Liver (tissue), 9 donors: ENCODE results near the gene CUEDC1. TPM values are rescaled to one million over a fixed set of nuclear protein-coding genes. Genes with fewer than 3 reads are reported as not detected.

Source experiments
- DNase-seq: peaks from one replicate; pipeline ENCODE4 v3.0.0-alpha.2; 2017; ENCODE audit warnings: low spot score
- H3K27ac ChIP-seq, 2 donors: one replicate each; pipeline ENCODE4 v1.7.0; 2013; ENCODE audit warnings: inconsistent platforms in 2 of 2, low read length in 2 of 2, control low read depth in 1 of 2, low read depth in 1 of 2, mild to moderate bottlenecking in 1 of 2
- H3K27me3 ChIP-seq, 4 donors: one replicate each; pipeline versions ENCODE4 v1.6.1 to v1.7.0; 2013; ENCODE audit warnings: low read length in 3 of 4, inconsistent platforms in 1 of 4, mild to moderate bottlenecking in 1 of 4, moderate library complexity in 1 of 4; ENCODE audit not compliant: control insufficient read depth in 4 of 4, insufficient read depth in 4 of 4
- H3K36me3 ChIP-seq, 4 donors: one replicate each; pipeline versions ENCODE4 v1.6.1 to v1.7.0; 2013; ENCODE audit warnings: low read length in 3 of 4, mild to moderate bottlenecking in 3 of 4, low read depth in 1 of 4, moderate library complexity in 1 of 4; ENCODE audit not compliant: control insufficient read depth in 4 of 4, insufficient read depth in 3 of 4
- H3K4me1 ChIP-seq, 4 donors: one replicate each; pipeline versions ENCODE4 v1.6.1 to v1.7.0; 2013; ENCODE audit warnings: low read length in 3 of 4, mild to moderate bottlenecking in 3 of 4, moderate library complexity in 1 of 4; ENCODE audit not compliant: control insufficient read depth in 4 of 4, insufficient read depth in 4 of 4
- H3K4me3 ChIP-seq, 3 donors: one replicate each; pipeline versions ENCODE4 v1.6.1 to v1.7.0; 2013; ENCODE audit warnings: low read length in 3 of 3, control low read depth in 1 of 3, low read depth in 1 of 3, mild to moderate bottlenecking in 1 of 3
- H3K9ac ChIP-seq, 2 donors: one replicate each; pipeline ENCODE4 v1.7.0; 2013; ENCODE audit warnings: low read length in 2 of 2, mild to moderate bottlenecking in 2 of 2, moderate library complexity in 2 of 2, control low read depth in 1 of 2, low read depth in 1 of 2
- H3K9me3 ChIP-seq, 4 donors: one replicate each; pipeline versions ENCODE4 v1.6.1 to v1.7.0; 2013; ENCODE audit warnings: low read length in 3 of 4; ENCODE audit not compliant: control insufficient read depth in 4 of 4
- HNF4A ChIP-seq, 2 donors: conservative IDR thresholded peaks; 2 replicates each; pipeline ENCODE4 v1.6.1; 2016; ENCODE audit warnings: antibody characterized with exemption in 2 of 2, mild to moderate bottlenecking in 2 of 2
- JUND ChIP-seq, 2 donors: IDR thresholded peaks; 2 replicates each; pipeline ENCODE4 v1.6.1; 2016; ENCODE audit warnings: antibody characterized with exemption in 2 of 2
- NR2F2 ChIP-seq: IDR thresholded peaks from 2 replicates; pipeline ENCODE4 v1.6.1; 2016; ENCODE audit warnings: antibody characterized with exemption
- RXRA ChIP-seq, 2 donors: IDR thresholded peaks; 2 replicates each; pipeline ENCODE4 v1.6.1; 2017 to 2018; ENCODE audit warnings: antibody characterized with exemption in 2 of 2, mild to moderate bottlenecking in 1 of 2
- SP1 ChIP-seq: IDR thresholded peaks from 2 replicates; pipeline ENCODE4 v1.6.1; 2018; ENCODE audit warnings: antibody characterized with exemption, mild to moderate bottlenecking
- YY1 ChIP-seq: IDR thresholded peaks from 2 replicates; pipeline ENCODE4 v1.6.1; 2016; ENCODE audit warnings: antibody characterized with exemption, mild to moderate bottlenecking
- WGBS: extraction: QIAGEN DNeasy Blood & Tissue Kit; methylation state at CpG from one replicate; pipeline ENCODE4 v1.1.7; 2013; 5-methylcytosine and 5-hydroxymethylcytosine counted together
- polyA plus RNA-seq, 2 donors: library from polyadenylated mRNA; stranded (reverse) in 1 of 2; unstranded in 1 of 2; fragments of 200-250 nt in 1 of 2; fragments of >200 nt in 1 of 2; fragmentation: Nextera tagmentation in 1 of 2; extraction: Ambion mirVana in 1 of 2; gene quantifications; one replicate each; pipeline versions ENCODE4 v1.2.1 to v1.2.3, GENCODE V29; 2013 to 2015
- total RNA-seq, 2 donors: library from RNA; depleted of rRNA; stranded (reverse); fragments of >200 nt; gene quantifications; one replicate each; pipeline ENCODE4 v1.2.3, GENCODE V29; 2014
- TF ChIP-seq, protein P1 (sequence below): IDR thresholded peaks from 2 replicates; pipeline ENCODE4 v1.6.1; 2016; ENCODE audit warnings: antibody characterized with exemption, mild to moderate bottlenecking
- TF ChIP-seq, protein P2 (sequence below): fragments of 150-350 bp; IDR thresholded peaks from 2 replicates; pipeline ENCODE4 v1.5.1; 2017; ENCODE audit warnings: improper control_type of control experiment, low read depth, low read length; ENCODE audit not compliant: missing input control
- TF ChIP-seq, protein P3 (sequence below): IDR thresholded peaks from 2 replicates; pipeline ENCODE4 v1.6.1; 2016; ENCODE audit warnings: antibody characterized with exemption
- donor health status: healthy.
- donor health status: healthy.
- donor health status: healthy.
- donor health status: healthy.
- donor health status: healthy.

CUEDC1 gene
- total and polyA plus RNA-seq, 4 donors = 2.6 to 4.9 (median 3.4) TPM

DNA sequence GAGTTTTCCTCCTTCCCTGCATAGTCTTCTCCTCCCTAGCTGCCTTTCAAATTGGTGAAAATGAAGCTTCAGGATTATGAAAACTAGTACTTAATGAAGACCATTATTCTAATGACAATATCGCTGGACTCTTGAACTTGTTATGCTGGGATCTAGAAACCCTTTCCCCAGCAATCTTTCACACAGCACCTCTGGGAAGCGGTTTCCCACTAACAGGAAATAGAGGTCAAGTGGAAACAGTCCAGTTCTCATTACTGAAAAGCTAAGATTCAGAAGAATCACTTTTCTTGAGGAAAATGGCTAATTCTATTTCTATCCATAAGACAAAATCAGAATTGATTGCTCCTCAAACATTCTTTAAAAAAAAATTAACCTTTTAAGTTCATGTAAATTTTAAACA lies 34.8 kb upstream of the CUEDC1 start:
- Histone ChIP-seq H3K27me3 (no peaks in the 10 kb centered on the region), H3K36me3 (no peaks in the 10 kb centered on the region), H3K27ac (peak overlapping the region in 1 of 2 donors; percentile 93), H3K4me3 (no peak overlapping the region), H3K9ac (no peak overlapping the region), H3K4me1 (peaks cover 2 to 36% (median 25%) of the 10 kb centered on the region in 4 donors), H3K9me3 (no peaks in the 10 kb centered on the region)
- TF ChIP-seq, protein P1, sequence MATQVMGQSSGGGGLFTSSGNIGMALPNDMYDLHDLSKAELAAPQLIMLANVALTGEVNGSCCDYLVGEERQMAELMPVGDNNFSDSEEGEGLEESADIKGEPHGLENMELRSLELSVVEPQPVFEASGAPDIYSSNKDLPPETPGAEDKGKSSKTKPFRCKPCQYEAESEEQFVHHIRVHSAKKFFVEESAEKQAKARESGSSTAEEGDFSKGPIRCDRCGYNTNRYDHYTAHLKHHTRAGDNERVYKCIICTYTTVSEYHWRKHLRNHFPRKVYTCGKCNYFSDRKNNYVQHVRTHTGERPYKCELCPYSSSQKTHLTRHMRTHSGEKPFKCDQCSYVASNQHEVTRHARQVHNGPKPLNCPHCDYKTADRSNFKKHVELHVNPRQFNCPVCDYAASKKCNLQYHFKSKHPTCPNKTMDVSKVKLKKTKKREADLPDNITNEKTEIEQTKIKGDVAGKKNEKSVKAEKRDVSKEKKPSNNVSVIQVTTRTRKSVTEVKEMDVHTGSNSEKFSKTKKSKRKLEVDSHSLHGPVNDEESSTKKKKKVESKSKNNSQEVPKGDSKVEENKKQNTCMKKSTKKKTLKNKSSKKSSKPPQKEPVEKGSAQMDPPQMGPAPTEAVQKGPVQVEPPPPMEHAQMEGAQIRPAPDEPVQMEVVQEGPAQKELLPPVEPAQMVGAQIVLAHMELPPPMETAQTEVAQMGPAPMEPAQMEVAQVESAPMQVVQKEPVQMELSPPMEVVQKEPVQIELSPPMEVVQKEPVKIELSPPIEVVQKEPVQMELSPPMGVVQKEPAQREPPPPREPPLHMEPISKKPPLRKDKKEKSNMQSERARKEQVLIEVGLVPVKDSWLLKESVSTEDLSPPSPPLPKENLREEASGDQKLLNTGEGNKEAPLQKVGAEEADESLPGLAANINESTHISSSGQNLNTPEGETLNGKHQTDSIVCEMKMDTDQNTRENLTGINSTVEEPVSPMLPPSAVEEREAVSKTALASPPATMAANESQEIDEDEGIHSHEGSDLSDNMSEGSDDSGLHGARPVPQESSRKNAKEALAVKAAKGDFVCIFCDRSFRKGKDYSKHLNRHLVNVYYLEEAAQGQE = no peak
- peak; percentile 70 for TF ChIP-seq NR2F2
- no peak for DNase-seq
- WGBS = 71% methylated on average over 2 of the region's 2 CpGs

DNA sequence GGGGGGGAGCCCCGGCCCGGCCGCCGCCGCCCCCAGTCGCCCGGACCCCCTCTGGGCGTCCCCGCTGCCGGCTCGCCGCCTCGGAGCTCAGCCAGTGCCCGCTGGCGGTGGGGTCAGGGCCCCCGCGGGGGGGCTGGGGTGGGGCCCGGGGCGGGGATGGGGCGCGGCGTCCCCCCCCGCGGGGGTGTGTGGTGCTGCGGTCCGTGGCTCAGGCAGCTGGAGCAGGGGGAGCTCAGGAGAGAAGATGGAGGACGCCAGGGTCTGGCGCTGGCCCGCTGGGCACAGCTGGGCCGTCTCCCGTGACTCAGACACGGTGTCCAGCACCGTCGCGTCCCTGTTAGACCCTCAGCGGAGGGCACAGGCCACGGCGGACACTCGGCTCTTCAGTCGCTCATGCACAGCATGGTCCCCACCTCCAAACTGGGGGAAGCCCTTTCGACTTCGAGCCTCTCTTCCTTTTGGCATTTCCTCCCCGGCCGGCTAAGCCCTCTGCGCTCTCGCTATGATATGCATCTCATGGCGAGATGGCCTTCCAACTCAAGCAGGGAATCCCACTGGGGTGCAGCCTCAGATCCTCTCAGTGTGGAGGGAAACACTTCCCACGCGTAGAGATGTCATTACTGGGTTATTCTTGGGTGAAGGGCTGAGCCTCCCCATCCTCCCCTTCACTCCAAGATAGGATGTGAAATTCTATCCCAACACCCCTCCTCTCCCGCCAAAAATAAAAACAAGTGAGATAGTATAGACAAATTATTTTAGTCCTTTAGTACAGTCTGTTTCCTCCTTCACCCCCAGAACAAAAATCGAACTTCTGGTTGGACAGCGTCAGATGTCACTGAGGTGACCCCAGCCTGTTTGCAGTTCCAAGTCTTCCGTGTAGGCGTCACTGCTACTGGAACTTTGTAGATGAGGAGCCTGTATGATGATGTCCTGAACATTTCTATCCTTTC lies 33.4 kb upstream of the CUEDC1 start:
- Histone ChIP-seq H3K27ac (peak overlapping the region; percentile 82 to 93), H3K27me3 (no peaks in the 10 kb centered on the region), H3K4me1 (peaks cover 2 to 38% (median 28%) of the 10 kb centered on the region in 4 donors), H3K36me3 (no peaks in the 10 kb centered on the region), H3K4me3 (peak overlapping the region; percentile 69 to 98 (median 89)), H3K9ac (peak overlapping the region; percentile 57 to 66), H3K9me3 (no peaks in the 10 kb centered on the region)
- WGBS = 2% methylated on average over 54 of the region's 54 CpGs
- DNase-seq = peak; percentile 79
- TF ChIP-seq, protein P2, sequence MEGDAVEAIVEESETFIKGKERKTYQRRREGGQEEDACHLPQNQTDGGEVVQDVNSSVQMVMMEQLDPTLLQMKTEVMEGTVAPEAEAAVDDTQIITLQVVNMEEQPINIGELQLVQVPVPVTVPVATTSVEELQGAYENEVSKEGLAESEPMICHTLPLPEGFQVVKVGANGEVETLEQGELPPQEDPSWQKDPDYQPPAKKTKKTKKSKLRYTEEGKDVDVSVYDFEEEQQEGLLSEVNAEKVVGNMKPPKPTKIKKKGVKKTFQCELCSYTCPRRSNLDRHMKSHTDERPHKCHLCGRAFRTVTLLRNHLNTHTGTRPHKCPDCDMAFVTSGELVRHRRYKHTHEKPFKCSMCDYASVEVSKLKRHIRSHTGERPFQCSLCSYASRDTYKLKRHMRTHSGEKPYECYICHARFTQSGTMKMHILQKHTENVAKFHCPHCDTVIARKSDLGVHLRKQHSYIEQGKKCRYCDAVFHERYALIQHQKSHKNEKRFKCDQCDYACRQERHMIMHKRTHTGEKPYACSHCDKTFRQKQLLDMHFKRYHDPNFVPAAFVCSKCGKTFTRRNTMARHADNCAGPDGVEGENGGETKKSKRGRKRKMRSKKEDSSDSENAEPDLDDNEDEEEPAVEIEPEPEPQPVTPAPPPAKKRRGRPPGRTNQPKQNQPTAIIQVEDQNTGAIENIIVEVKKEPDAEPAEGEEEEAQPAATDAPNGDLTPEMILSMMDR = no peak
- TF ChIP-seq, protein P3, sequence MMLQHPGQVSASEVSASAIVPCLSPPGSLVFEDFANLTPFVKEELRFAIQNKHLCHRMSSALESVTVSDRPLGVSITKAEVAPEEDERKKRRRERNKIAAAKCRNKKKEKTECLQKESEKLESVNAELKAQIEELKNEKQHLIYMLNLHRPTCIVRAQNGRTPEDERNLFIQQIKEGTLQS = no peak
- peak; percentile 30 to 40 for TF ChIP-seq RXRA (IDR thresholded peaks at IDR 0.05)
- TF ChIP-seq SP1 = peak; percentile 50
- peak; percentile 81 for TF ChIP-seq YY1
- TF ChIP-seq HNF4A (conservative IDR thresholded peaks at IDR 0.05) = peak in 1 of 2 donors; percentile 6
- peak; percentile 83 for TF ChIP-seq NR2F2
- TF ChIP-seq, protein P1 = peak; percentile 51
- no peak for TF ChIP-seq JUND (IDR thresholded peaks at IDR 0.05)
